AG04449 (cell line): ENCODE results near the gene ADAP1.

Source experiments
- CTCF ChIA-PET: fragments of 350-600 bp; formaldehyde crosslinking; extraction: SDS; loops from one replicate; lab custom pipeline; 2021; ENCODE audit warnings: antibody characterized with exemption; lab: Yijun Ruan, JAX
- POLR2A ChIA-PET: fragments of 400-600, 350-600 bp; formaldehyde crosslinking; extraction: SDS; loops from one replicate; lab custom pipeline; 2020; ENCODE audit warnings: antibody characterized with exemption, inconsistent platforms; lab: Yijun Ruan, JAX
- DNase-seq: peaks from one replicate; pipeline ENCODE4 v3.0.0-alpha.2; 2010; ENCODE audit warnings: low read depth, low spot score
- H3K4me3 ChIP-seq: 2 replicates; pipeline ENCODE4 v1.5.1; 2011; ENCODE audit warnings: low read depth, mild to moderate bottlenecking, control low read depth, low read length
- TF ChIP-seq, protein P1 (sequence below): IDR thresholded peaks from one replicate; pipeline ENCODE4 v1.5.1; 2011; ENCODE audit warnings: mild to moderate bottlenecking, moderate library complexity, low read length, control low read depth, inconsistent platforms; ENCODE audit not compliant: insufficient read depth; ENCODE audit errors: missing control alignments

The ADAP1 gene

DNA sequence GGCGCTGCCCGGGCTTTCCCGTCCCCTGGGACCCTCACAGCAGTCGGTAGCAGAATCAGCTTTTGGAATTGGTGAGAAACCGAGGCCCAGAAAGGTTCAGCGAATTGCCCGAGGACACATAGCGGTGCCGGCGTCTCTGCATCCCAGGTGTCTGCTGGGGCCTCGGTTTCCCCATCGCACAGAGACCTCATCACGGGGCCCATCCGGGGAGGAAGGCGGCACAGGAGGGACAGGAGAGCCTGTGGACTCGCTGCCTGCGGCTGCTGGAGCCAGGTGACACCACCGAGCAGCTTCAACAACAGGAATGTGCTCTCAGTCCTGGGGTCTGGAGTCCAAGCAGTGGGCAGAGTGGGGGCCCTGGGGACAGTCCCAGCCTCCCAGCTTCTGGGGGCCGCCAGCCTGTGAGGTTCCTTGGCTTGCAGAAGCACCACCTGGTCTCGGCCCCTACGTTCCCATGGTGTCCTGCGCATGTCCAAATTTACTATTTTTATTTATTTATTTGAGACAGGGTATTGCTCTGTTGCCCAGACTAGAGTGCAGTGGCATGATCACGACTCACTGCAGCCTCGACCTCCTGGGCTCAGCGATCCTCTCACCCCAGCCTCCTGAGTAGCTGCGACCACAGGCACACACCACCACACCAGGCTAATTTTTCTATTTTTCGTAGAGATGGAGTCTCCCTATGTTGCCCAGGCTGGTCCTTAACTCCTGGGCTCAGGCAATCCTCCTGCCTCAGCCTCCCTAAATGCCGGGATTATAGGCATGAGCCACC is 21.4 kb upstream of the ADAP1 start:
- H3K4me3 ChIP-seq: peak overlapping the region; percentile 95
- no peak for DNase-seq
- TF ChIP-seq, protein P1, sequence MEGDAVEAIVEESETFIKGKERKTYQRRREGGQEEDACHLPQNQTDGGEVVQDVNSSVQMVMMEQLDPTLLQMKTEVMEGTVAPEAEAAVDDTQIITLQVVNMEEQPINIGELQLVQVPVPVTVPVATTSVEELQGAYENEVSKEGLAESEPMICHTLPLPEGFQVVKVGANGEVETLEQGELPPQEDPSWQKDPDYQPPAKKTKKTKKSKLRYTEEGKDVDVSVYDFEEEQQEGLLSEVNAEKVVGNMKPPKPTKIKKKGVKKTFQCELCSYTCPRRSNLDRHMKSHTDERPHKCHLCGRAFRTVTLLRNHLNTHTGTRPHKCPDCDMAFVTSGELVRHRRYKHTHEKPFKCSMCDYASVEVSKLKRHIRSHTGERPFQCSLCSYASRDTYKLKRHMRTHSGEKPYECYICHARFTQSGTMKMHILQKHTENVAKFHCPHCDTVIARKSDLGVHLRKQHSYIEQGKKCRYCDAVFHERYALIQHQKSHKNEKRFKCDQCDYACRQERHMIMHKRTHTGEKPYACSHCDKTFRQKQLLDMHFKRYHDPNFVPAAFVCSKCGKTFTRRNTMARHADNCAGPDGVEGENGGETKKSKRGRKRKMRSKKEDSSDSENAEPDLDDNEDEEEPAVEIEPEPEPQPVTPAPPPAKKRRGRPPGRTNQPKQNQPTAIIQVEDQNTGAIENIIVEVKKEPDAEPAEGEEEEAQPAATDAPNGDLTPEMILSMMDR: no peak
- POLR2A ChIA-PET: interaction anchor here (0.6 to 1.6 kb wide), 4 partner anchors 8 to 90 kb away, joined by 3 to 6 read pairs (median 3); no protein-coding TSS in a partner anchor
- CTCF ChIA-PET: interaction anchor here (0.9 to 8.2 kb wide), 10 partner anchors 9 to 198 kb away, joined by 3 to 103 read pairs (median 4); partner anchors contain the start of gene GPR146

DNA sequence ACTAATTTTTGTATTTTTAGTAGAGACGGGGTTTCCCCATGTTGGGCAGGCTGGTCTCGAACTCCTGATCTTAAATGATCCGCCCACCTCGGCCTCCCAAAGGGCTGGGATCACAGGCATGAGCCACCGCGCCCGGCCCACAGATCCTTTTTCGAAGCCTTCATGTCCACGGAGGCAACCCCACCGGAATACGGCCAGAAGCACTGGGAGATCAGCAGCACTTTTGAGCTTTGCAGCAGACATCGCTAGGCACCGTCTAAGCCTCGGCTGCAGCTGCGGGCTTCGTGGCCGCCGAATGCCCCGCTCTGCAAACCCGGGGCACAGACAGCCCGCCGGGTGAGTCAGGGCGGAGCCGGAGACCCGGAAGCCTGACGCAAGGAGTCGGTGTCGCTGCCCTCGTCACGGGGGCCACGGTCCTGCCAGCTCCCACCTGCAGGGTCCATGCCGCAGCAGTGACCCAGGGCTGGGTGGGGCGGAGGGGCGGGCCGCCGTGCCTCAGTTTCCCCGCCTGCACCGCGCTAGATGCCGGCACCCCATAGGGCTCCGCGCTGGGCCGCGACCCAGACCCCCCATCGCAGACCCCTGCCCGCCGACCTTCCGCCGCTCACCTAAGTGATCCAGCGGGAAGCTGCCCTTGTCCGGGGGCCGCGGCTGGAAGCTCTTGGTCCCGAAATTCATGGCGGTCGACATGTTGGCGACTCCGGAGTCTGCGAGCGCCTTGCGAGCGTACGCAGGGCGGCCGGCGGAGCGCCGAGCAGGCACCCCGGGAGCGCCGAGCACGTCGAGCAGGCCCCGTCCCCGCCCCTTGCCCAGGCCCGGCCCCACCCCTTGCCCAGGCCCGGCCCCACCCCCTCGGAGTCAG is 20.6 kb upstream of the ADAP1 start, which contains the start of gene COX19:
TSS of gene COX19 (minus strand) at position 730 of the 862 bp plus-strand sequence. CDS start at position 690, 40 bp downstream.
- H3K4me3 ChIP-seq: peak within 1 kb of the TSS; percentile 95
- ChIA-PET CTCF (interaction anchor here (1.0 to 8.2 kb wide), 10 partner anchors 9 to 199 kb away, joined by 3 to 103 read pairs (median 4); partner anchors contain the start of gene GPR146), POLR2A (interaction anchor here (0.6 to 2.2 kb wide), 6 partner anchors 8 to 91 kb away, joined by 3 to 7 read pairs (median 3); no protein-coding TSS in a partner anchor)
- DNase-seq: peak; percentile 37
- TF ChIP-seq, protein P1: no peak

DNA sequence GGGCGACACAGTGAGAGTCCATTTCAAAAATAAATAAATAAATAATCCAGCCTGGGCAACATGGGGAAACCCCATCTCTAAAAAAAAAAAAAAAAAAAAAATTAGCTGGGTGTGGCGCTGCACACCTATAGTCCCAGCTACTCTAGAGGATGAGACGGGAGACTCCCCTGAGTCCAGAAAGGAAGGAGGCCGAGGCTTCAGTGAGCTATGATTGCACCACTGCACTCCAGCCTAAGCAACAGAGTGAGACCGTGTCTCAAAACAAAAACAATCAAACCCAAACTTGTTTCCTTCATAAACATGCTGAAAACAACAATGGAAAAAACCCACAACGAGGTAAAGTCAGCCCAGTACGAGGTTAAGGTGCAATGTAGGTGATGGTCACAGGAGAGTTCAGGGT is 19.7 kb upstream of the ADAP1 start:
- TF ChIP-seq, protein P1: no peak
- no peak for DNase-seq
- CTCF ChIA-PET: interaction anchor here (1.0 to 8.2 kb wide), 8 partner anchors 8 to 202 kb away, joined by 3 to 103 read pairs (median 4); no protein-coding TSS in a partner anchor
- H3K4me3 ChIP-seq: peak overlapping the region; percentile 95
- POLR2A ChIA-PET: interaction anchor here (1.6 to 2.2 kb wide), 2 partner anchors 10 to 19 kb away, joined by 6 to 7 read pairs; no protein-coding TSS in a partner anchor

DNA sequence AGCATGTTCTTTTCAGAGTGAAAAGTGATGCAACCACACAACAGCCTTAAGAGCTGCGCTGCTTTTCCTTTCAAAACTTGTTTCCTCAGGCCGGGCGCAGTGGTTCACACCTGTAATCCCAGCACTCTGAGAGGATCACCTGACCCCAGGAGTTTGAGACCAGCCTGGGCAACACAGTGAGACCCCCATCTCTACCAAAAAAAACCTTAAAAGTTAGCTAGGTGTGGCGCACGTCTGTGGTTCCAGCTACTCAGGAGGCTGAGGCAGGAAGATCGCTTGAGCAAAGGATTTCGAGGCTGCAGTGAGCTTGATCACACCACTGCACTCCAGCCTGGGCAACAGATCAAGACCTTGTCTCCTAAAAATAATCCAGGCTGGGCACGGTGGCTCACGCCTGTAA is 18.8 kb upstream of the ADAP1 start:
- TF ChIP-seq, protein P1: no peak
- POLR2A ChIA-PET: interaction anchor here (2.2 kb wide), 1 partner anchor 9 kb away, joined by 7 read pairs; no protein-coding TSS in a partner anchor
- CTCF ChIA-PET: interaction anchor here (1.0 to 8.2 kb wide), 7 partner anchors 21 to 220 kb away, joined by 3 to 103 read pairs (median 4); no protein-coding TSS in a partner anchor
- no peak overlapping the region for H3K4me3 ChIP-seq
- DNase-seq: no peak

DNA sequence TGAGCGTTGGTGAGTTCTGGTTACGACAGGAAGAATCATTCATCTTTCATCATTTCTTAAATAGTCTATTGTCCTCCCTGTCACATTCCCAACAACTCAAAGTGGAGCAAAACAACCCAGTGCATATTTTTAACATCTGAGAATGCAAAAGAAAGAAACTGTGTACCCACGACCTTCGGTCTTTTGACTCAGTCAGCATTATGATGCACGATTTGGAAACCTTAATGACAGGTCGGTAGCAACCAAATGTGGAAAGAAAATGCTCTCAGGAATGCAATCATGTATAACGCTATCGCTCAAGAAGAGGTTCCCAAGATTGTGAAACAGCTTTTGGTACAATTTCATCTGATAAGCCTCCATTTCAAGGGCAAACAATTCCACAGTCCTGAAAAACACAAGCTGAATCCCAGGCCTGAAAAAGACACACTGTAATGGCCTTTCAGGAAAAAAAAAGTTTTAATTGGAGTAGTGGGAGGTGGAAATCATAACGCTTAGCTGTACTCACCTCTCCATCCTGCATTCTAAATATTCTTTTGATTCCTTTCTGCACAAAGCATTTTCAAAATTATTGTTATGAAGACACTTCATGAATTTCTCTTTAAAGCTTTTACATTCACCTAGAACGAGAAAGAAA is 18.3 kb upstream of the ADAP1 start:
- no peak for DNase-seq
- ChIA-PET CTCF (interaction anchor here (0.8 to 8.2 kb wide), 10 partner anchors 13 to 220 kb away, joined by 3 to 103 read pairs (median 4); partner anchors contain the start of gene GPER1), POLR2A (no interaction called here)
- TF ChIP-seq, protein P1: no peak
- no peak overlapping the region for H3K4me3 ChIP-seq
